GM19240 (cell line): ENCODE measurements around the gene NEU4.
"Not testable (repeated sequence)": the region's sequence is repeated elsewhere in the genome, so short reads cannot be mapped to it uniquely, and the experiment has no call there.

Source experiments
- DNase-seq: peaks from one replicate; pipeline ENCODE4 v3.0.0; 2011; ENCODE audit warnings: low spot score; ENCODE audit not compliant: insufficient read length

NEU4 gene

DNA sequence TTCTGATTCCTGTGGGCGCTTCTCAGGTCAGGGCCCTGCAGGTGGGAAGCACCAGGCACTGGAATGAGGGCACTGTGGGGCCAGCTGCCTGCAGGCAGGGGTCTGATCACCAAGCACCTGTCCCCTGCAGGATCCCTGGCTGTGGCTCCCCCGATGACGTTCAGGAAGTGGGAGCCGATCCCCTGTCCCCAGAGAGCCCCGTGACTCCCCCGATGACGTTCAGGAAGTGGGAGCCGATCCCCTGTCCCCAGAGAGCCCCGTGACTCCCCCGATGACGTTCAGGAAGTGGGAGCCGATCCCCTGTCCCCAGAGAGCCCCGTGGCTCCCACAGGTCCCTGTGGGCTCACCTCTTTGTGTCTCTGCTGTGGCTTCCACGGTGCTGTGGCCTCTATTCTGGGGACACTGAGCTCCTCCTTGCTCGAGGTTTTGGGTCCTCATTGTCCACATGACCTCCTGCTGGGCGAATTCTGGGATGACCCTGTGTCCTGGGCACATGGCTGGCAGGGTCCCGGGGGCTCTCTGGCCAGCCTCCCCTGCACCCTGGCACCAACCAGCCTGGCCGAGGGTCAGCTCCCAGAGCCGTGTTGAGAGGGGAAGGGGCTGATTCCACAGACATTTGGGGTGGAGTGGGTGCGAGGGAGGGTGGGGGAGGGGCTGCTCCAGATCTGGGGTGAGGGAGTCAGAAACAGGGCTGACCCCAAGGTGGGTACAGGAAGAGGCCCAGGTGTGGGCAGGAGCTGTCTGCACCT, 4.8 kb downstream of the NEU4 start:
- DNase-seq = no peak

DNA sequence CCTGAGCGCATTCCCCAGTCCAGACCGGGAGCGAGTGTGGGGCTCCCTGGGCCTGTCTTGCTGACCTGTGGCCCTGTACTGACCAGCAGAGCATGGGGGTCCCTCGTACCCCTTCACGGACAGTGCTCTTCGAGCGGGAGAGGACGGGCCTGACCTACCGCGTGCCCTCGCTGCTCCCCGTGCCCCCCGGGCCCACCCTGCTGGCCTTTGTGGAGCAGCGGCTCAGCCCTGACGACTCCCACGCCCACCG, 5.3 kb downstream of the NEU4 start:
- no peak for DNase-seq

DNA sequence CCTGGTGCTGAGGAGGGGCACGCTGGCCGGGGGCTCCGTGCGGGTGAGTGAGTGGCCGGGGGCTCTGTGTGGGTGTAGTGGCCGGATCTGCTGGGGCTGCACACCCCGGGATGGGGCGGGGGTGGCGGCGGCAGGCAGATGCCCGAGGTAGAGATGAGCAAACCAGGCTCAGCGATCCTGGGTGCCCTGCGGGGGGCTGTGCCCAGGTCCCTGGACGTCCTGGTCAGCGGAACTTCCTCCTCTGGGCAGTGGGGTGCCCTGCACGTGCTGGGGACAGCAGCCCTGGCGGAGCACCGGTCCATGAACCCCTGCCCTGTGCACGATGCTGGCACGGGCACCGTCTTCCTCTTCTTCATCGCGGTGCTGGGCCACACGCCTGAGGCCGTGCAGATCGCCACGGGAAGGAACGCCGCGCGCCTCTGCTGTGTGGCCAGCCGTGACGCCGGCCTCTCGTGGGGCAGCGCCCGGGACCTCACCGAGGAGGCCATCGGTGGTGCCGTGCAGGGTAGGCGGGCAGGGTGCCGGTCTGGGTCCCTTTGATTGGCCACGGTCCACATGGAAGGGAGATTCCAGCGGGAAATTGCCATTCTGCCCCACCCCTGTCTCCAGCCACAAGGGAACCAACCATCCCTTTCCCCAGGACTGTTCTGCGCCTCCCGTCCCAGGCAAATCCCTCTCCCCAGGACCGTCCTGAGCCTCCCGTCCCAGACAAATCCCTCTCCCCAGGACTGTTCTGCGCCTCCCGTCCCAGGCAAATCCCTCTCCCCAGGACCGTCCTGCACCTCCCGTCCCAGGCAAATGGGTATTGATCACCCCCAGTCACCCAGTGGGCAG, 5.9 kb downstream of the NEU4 start:
- no peak for DNase-seq

DNA sequence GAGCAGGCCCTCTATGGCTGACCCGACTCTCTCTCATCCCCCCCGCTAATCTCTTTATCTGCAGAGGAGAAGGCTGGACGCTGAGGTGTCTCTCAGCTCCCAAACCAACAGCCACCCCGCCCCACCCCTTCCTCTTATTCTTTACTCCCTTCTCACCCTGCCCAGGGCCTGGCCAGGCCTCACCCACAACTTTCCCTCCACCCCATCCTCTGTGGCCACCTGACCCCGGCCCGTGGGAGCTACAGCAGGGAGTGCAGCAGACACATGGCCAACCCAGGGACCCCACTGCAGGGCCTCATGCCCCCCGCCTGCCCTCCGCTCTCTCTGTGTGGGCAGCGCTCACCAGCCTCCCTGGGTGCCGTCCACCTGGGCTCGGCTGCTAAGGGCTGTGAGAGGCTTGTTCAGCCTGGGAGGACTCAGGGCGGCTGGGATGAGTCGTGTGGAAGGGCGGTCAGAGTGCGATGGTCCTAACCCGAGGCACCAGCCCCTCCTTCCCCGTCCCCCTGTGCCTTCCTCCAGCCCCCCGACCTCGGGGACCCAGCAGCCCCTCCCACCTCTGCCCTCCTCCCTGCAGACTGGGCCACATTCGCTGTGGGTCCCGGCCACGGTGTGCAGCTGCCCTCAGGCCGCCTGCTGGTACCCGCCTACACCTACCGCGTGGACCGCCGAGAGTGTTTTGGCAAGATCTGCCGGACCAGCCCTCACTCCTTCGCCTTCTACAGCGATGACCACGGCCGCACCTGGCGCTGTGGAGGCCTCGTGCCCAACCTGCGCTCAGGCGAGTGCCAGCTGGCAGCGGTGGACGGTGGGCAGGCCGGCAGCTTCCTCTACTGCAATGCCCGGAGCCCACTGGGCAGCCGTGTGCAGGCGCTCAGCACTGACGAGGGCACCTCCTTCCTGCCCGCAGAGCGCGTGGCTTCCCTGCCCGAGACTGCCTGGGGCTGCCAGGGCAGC, 6.8 kb downstream of the NEU4 start:
- no peak for DNase-seq

DNA sequence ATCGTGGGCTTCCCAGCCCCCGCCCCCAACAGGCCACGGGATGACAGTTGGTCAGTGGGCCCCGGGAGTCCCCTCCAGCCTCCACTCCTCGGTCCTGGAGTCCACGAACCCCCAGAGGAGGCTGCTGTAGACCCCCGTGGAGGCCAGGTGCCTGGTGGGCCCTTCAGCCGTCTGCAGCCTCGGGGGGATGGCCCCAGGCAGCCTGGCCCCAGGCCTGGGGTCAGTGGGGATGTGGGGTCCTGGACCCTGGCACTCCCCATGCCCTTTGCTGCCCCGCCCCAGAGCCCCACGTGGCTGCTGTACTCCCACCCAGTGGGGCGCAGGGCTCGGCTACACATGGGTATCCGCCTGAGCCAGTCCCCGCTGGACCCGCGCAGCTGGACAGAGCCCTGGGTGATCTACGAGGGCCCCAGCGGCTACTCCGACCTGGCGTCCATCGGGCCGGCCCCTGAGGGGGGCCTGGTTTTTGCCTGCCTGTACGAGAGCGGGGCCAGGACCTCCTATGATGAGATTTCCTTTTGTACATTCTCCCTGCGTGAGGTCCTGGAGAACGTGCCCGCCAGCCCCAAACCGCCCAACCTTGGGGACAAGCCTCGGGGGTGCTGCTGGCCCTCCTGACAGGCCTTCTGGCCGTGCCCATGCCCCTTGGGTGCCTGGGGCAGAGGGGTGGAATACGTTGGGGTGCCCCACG, 7.6 kb downstream of the NEU4 start:
- no peak for DNase-seq

DNA sequence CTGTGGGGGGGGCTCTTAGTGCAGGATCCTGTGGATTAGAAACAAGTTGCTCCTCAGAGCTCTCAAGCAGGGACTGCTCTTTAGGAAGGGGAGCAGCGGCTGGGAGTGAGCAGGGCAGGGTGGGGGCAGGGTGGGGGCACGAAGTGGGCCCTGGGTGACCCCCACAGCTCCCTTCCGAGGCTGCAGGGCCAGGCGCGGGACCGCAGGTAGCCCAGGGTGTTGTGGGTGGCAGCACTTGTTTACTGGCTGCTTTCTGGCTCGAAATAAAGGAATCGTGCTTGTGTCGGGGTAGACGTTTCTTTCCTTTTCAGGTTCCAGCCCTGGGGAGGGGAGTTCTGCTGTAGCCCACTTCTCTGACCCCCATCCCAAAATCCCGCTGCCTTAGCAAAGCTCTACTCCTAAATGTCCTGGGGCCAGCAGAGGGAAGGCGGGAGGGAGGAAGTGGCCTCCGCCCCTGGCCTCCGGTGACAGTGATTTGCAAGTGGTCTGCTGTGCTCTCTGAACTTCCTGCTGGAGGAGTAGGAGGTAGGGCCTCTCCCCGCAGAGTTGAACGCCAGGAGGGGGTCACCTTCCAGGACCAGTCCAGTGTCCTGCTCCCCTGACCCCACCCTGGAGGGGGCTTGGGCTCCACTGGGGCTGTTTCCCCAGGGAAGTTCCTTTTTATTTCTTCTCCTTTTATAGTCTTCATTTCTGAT, 8.3 kb downstream of the NEU4 start:
- no peak for DNase-seq

DNA sequence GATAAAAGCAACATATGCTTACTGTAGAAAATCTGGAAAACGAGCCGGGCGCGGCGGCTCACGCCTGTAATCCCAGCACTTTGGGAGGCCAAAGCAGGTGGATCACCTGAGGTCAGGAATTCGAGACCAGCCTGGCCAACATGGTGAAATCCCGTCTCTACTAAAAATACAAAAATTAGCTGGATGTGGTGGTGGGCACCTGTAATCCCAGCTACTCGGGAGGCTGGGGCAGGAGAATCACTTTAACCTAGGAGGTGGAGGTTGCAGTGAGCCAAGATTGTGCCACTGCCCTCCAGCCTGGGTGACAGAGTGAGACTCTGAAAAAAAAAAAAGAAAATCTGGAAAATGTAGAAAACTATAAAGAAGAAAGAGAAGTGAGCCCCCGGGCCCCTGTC, 8.8 kb downstream of the NEU4 start:
- DNase-seq = not testable (repeated sequence)

DNA sequence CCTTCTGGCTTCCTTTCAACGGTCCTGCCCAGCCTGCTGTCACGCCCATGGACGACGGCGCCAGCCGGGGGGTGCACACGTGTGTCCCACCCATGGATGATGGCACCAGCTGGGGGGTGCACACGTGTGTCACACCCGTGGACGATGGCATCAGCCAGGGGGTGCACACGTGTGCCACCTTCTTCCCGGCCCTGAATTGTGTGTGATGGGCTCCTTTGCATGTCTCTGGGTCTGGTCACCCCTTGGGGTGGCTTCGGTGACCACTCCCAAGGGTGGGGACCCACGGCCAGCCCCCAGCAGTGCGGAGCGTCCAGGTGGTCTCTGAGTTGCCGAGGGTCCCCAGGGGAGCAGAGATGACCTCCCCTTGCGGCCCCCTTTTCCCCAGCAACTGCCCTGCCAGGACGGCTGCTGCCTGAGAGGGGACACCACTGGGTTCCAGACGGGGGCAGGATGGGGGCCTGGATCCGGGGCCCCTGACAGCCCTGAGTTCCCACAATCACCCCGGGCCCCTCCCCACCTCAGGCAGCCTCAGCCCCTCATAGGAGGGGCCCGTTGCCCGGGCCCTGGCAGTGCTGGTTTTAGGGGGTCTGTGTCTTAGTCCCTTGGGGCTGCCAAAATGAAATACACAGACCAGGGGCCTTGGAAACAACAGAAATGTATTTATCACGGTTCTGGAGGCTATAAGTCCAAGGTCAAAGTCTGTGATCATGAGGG, 9.4 kb downstream of the NEU4 start:
- DNase-seq = no peak

DNA sequence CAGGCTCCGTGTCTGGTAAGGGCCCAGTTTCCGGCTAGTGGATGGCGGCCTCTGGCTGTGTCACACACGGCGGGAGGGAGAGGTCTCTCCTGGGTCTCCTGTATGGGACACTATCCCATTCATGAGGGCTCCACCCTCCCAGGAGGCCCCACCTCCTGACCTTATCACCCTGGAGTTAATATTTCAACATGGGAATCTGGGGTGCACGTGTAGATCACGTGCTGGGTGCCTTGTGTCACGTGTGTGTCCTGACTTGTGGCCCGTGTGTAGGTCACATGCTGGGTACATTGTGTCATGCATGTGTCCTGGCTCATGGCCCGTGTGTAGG, 9.9 kb downstream of the NEU4 start:
- DNase-seq = no peak

DNA sequence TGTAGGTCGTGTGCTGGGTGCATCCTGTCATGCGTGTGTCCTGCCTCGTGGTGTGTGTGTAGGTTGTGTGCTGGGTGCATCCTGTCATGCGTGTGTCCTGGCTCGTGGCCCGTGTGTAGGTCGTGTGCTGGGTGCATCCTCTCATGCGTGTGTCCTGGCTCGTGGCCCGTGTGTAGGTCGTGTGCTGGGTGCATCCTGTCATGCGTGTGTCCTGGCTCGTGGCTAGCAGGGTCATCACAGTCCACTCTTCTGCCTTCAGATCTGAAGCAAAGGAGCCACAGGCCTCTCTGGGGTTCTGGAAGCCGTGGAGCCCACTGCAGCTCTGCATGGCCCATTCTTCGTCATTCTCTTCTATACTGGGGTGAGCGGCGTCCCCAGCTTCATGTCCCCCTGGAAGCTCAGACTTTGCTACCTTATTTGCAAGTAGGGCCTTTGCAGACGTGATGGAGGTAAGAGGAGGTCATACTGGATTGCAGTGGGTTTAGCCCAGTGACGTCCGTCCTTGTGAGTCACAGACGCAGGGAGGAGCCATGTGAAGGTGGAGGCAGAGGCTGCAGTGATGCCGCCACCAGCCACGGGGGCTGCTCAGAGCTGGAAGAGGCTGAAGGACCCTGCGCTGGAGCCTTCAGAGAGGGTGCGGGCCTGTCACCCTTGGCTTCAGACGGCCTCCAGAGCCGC, 11.1 kb downstream of the NEU4 start:
- not testable (repeated sequence) for DNase-seq

DNA sequence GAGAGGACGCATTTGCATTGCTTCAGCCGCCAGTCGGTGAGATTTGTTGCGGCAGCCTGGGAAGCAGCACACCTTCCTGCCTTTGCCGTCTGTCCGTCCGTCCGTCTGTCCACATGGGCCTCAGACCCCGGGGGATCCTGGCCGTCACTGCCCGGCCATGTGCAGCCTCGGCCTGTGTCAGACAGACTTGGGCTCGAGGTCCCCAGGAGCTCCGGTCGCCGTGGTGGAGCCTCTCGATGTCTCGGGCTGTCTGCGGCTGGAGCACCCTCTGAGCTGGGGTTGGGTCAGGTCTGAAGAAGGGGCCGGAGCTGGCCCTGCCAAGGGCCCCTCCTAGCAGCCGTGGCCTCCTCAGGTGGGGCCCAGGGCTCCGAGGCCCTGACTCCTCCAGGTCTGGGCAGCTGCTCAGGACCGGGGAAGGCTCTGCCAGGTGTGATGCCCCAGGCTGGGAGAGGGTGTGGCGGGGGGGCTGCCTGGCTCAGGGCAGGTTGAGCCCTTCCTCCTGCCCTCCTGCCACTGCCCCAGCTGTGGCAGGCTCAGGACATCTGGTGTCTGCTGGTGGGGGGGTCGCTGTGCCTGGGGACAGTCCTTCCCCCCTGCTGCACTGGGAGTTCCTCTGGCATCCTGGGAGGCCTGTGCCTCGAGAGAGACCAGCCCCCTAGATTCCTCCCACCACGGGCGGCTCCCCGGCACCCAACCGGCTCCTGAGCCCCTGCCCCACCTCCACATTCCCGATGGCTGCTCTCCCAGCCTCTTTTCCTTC, 11.8 kb downstream of the NEU4 start:
- no peak for DNase-seq

DNA sequence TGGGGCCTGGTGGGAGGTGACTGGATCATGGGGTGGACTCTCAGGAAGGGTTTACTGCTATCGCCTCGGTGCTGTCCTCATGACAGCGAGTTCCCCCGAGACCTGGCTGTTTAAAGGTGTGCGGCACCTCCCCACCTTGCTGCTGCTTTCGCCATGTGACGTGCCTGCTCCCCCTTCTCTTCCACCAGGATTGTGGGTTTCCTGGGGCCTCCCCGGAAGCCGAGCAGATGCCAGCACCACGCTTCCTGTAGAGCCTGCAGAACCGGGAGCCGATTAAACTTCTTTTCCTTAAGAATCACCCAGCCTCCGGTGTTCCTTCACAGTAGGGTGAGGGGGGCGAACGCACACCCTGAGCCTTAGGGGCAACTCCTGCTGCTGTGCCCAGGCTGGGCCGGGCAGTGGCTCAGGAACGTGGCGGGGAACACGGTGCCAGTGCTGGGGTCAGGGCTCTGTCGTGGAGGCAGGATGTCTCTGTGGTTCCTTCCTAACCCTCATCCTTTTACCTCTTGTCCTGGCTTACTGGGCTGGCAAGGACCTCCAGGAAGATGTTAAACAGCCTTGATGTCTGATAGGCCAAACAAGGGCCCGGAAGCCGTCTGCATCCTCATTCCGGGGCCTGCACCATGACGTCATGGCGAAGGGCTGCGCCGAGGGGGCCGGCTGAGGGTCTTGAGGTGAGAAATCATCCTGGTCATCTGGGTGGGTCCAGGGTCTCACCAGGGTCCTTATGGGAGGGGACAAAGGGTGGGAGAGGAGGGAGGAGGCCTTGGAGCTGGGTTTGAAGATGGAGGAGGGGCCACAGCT, 12.7 kb downstream of the NEU4 start:
- no peak for DNase-seq

DNA sequence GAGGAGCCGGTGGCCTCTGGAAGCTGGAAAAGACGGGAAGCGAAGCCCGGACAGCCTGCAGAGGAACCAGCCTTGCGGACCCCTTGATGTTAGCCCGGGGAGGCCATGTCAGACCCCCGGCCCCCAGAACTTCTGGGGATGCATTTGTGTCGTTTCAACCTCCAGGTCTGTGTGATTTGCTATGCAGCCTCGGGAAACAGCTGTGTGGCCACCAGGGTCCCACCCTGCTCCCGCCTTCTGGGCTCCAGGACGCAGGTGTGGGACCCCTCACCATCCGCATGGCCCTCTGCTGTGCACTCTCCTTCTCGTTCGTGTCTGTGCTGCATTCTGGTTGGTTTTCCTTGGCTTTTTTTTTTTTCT, 13.3 kb downstream of the NEU4 start:
- no peak for DNase-seq

DNA sequence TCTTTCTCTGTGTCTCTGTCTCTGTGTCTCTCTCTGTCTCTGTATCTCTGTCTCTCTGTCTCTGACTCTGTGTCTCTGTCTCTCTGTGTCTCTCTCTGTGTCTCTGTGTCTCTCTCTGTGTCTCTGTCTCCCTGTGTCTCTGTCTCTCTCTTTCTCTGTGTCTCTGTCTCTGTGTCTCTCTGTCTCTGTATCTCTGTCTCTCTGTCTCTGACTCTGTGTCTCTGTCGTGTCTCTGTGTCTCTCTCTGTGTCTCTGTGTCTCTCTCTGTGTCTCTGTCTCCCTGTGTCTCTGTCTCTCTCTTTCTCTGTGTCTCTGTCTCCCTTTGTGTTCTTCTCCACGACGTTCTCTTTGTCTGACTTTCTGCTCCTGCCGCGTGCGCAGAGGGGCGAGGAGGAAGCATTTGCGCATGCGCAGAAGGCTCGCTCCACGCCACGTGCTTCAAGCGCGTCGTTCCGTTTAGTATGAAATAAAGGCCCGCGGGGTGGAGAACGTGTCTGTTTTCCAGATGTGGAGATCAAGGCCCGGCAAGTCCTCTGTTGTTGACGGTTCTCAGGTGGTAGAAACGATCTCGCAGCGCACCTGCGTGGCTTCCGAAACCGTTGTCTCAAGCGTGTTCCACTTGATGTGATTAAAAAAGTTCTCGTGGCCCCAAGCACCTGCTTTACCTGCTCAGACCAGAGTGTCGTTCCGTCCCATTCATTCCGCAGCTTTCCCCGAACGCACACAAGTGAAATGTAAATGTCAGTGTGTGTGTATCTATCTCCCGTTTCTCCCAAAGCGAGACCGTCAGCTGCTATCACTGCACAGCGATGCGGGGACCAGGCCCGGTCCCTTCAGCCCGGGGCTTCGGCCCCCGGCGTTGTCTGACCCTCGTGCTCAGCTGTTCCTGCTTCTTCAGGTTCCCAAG, 14.8 kb downstream of the NEU4 start:
- DNase-seq = not testable (repeated sequence)

DNA sequence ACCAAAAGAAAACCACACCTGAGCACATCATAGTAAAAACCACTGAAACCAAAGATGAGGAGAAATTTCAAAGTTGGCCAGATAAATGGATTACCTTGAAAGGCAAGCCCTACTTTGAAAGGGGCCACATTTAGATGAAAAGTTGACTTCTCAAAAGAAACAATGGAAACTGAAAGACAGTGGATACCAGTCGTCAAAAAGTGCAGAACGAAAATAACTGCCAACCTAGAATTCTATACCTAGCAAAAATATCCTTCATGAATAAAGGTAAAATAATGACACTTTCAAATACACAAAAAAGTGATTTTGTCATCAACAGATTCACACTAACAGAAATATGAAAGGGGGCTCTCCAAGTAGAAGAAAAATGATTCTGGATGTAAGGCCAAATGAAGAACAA, 18.4 kb downstream of the NEU4 start:
- DNase-seq = no peak

DNA sequence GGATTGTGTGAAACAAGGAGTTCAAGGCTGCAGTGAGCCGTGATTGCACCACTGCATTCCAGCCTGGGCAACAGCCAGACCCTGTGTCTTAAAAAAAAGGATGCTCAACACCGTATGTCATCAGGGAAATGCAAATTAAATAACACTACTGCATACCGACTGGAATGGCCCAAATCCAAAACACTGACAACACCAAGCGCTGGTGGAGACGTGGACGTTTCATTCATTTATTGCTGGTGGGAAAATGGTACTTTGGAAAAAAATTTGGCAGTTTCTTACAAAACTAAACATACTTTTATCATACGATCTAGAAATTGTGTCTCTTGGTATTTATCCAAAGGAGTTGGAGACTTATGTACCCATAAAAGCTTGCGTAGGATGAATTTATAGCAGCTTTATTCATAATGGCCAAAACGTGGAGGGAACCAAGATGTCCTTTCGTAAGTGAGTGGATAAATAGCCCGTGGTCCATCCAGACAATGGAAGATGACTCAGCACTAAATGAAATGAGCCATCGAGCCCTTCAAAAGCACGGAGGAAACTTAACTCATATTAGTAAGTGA, 24.2 kb downstream of the NEU4 start:
- no peak for DNase-seq
